Stimulated activated CD8-positive, alpha-beta memory T cell treated with anti-CD3 and anti-CD28 coated beads, Interleukin-15, amount 100 ng/mL, for 4 hours (primary cell): ENCODE measurements around the gene UBE2E2.
"Not testable (repeated sequence)": the region's sequence is repeated elsewhere in the genome, so short reads cannot be mapped to it uniquely, and the experiment has no call there.

ENCODE experiments used
- DNase-seq, 2 donors: peaks; one replicate each; pipeline ENCODE4 v3.0.0-alpha.2; 2020; ENCODE audit warnings: low read depth in 2 of 2

The UBE2E2 gene

DNA sequence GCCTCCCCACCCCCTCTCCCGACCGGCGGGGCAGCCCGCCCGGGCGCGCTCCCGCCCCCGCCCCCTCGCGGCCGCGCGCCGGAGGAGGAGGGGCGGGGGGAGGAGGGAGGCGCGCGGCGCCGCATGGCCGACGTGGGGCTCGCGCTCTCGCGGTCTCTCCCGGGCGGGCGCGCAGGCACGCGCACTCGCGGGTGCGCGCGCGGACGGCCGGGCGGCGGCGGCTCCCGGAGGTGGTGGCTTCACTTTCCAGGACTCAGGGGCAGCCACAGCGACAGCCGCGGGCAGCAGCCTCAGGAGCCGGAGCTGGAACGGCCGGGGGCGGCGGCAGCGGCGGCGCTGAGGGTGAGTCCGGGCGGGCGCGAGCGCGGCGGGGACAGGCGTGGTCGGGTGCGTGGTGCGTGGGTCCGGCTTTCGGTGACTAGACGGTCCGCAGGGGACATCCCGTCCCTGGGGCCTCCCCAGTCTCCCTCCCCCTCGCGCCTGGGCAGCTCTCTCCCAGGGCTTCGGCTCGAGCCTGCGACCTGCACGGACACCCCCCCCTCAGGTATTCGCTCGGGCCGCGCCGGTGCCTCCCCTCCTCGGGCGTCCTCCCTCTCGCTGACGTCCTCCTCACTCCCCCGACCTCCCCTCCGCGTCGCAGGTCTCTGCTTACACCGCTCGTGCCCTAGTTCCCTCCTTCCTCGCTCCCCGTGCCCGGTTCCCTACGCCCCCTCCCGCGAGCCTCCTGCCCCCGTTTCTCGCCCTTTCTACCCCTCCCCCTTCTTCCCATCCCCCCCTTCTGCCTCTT lies at the start of gene UBE2E2:
Gene UBE2E2 (plus strand): TSS at position 407 of the 787 bp plus-strand sequence.
- peak; percentile 8 to 48 for DNase-seq

- no peak for DNase-seq
Observed at GRCh38 chr3:23153436-23153835, 49.7 kb upstream of the UBE2E2 start.

- DNase-seq = no peak
Observed at GRCh38 chr3:23157331-23157730, 45.8 kb upstream of the UBE2E2 start.

- DNase-seq = no peak
Observed at GRCh38 chr3:23159929-23160328, 43.2 kb upstream of the UBE2E2 start.

- no peak for DNase-seq
Observed at GRCh38 chr3:23161308-23161707, 41.8 kb upstream of the UBE2E2 start.

- DNase-seq = no peak
Observed at GRCh38 chr3:23161896-23162570, 41.1 kb upstream of the UBE2E2 start.

GRCh38 chr3:23162934-23163333 lies 40.2 kb upstream of the UBE2E2 start:
- no peak for DNase-seq

DNA sequence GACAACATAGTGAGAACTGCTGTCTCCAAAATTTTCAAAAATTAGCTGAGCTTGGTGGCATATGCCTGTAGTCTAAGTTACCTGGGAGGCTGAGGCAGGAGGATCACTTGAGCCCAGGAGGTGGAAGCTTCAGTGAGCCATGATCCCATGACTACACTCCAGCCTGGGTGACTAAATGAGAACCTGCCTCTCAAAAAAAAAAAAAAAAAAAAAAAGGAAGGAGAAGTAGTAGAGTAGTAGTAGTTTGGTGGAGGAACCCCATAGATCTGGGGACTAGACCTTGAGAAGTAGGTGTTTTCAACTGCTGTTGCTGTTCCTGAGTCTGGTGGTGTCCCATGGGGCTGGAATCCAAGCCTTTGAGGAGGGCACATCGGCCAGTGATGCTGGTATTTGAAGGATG lies 38.4 kb upstream of the UBE2E2 start:
- no peak for DNase-seq

- DNase-seq = no peak
Observed at GRCh38 chr3:23165571-23165970, 37.6 kb upstream of the UBE2E2 start.

DNA sequence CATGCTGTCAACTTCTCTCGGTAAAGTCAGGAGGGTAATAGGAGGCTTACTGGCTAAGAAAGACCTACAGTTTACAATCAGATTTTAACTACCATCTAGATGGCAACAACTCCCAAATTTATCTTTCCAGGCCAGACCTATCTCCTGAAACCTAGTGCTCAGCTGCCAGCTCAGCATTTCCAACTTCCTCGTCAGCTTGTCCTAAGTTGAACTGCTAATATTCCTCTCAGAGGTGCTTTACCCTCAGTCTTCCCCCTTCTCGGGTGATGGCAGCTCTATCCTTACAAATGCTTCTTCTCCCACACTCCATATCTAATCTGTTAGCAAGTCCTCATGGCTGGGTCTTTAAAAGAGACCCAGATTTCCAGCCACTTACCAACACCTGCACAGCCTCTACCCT lies 36.9 kb upstream of the UBE2E2 start:
- DNase-seq = no peak

DNA sequence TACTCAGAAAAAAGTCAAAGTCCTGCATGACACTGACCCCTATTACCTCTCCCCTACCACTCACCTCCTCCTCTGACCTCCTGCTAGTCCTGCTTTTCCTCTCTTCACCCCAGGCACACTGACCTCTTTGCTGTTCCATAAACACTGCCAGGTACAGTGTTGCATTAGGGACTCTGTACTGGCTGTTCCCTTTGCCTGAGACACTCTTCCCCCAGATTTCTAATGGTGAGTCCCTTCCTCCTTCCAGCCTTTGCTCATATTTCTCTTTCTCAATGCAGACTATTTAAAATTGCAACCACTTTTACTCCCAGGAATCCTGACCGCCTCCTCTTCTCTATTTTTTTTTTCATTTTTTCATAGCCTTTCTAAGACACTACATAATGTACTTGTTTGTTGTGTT lies 36.3 kb upstream of the UBE2E2 start:
- no peak for DNase-seq

DNA sequence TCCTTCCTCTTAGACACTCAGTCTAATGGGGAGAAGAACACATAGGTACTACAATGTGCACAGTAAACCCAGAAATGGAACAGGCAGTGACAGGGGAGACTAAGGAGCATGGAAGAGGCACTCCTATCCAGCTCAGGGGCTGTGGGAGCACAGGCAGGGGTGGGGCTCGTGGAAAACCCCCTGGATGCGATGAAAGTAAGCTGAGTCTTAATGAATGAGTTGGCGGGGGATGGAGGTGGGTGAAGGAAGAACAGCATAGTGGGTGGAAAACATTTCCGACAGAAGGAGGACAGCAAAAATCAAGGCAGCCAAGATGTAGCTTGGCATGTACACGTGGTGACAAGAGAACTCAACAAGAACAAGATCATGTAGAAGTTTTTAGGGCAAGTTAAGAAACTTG lies 33.6 kb upstream of the UBE2E2 start:
- DNase-seq = no peak

DNA sequence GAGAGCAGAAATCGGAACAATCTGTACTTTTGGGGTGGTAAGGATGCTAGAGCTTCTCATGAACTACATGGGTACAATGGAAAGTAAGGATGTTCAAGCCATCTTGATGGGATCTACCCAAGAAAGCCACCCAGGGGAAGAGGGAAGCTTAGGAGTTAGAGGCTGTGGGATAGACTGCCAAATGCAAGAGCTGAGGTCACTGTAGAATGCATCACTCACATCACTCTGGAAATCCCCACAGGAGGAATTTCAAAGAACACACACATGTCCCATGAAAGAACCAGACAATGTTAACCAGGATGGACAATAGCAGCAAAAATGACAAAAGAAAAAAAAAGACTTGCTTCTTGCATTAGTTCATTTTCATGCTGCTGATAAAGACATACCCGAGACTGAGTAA lies 32.8 kb upstream of the UBE2E2 start:
- no peak for DNase-seq

GRCh38 chr3:23172059-23172458 lies 31.1 kb upstream of the UBE2E2 start:
- DNase-seq = no peak

GRCh38 chr3:23174426-23175039 lies 28.6 kb upstream of the UBE2E2 start:
- no peak for DNase-seq

- no peak for DNase-seq
Observed at GRCh38 chr3:23175341-23176083, 27.6 kb upstream of the UBE2E2 start.

- not testable (repeated sequence) for DNase-seq
Observed at GRCh38 chr3:23176839-23177238, 26.3 kb upstream of the UBE2E2 start.

GRCh38 chr3:23182996-23183513 lies 20.1 kb upstream of the UBE2E2 start:
- DNase-seq = no peak

DNA sequence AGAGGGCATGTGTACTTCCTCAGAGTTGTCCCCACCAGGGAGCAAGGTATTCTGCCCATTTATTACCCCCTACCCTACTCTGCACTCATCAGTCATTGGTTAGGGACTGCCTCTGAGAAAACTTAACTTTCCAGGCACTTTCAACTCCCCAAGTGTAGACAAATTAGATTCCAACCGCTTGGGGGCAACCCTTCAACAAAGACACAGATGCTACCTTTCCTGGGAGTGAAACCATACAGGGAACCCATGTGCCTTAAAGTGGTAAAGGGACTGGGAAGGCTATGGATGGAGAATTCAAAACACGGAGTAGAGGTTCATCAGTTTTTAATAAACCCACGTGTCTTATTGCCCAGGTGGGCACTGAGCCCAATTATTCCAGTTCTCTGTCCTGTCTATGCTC lies 19.4 kb upstream of the UBE2E2 start:
- no peak for DNase-seq

- no peak for DNase-seq
Observed at GRCh38 chr3:23185861-23186260, 17.3 kb upstream of the UBE2E2 start.

GRCh38 chr3:23189187-23189586 lies 13.9 kb upstream of the UBE2E2 start:
- DNase-seq = no peak

DNA sequence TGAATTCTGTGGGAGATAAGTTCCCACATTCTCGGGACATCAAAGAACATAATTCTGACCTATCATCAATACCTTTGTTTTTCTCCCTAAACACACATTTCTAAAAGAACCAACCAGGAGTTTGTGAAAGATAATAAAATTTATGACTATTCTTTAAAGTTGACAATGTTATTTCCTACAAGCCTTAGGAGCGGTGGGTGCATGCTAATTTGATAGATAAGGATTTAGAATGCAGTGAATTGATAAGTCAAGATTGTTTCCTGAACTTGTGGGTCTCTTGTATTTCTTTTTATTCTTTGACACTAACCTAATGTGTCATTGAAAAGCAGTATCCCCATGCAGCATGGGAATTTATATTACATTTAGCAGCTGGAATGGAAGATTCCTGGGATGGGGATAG lies 10.3 kb upstream of the UBE2E2 start:
- DNase-seq = no peak
